ENCODE measurements around the gene SIX4.

SIX4 gene

DNA sequence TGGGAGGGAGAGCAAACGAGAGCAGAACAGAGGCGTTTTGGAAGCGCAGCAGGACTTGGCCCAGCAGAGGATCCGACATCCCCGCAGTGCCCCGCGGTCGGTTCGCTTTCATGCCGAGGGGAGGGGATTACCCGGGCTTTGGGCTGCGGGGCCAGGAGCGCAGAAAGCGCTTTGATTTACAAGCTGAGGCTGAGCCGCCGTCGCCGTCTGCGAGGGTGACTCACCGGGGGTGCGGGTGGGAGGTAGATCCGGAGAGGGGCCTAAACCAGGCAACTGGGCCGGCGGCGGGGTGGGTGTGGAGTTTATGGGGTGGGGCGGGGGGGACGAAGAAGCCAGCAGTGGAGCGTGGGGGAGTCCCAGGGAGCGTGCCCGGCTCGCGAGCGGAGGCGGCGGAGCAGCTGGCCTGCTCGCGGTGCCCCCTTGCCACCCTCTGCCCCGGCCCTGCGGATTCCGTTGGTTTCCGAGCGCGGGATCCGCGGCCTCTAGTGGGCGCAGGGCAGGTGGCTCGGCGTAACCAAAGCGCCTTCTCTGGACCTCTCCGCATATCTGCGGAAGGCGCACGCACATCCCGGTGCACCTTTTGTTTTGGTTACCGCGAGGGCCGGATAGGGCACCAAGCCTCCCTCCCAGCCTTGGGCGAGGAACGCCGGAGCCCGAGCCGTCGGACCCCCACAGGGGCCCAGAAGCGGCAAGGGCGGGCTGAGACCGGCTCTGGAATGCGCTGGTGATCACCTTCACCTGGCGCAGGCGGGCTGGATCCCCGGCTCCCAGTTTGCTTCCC, 2.6 kb downstream of the SIX4 start:
- peak in 1 of 2 donors; percentile 20 for DNase-seq

GRCh38 chr14:60720962-60721325, 3.2 kb downstream of the SIX4 start:
- DNase-seq: no peak

DNA sequence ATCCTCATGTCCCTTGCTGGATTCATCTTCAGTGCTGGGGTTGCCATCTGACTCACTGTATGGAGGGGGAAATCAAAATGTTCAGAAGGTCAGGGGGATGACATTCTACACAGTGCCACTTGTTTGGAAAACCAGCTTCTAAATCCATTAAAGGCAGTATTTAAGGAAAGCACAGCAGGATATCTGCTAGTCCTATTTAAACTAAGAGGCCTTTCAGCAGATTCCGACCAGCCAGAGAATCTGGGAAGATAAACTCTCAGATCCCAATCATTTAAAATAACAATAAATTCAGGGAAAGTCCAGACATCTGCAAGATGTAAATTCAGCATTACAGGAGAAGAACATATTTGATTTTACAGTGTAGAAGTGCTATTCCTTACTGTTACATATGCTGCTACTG, 3.8 kb downstream of the SIX4 start:
- no peak for DNase-seq

DNA sequence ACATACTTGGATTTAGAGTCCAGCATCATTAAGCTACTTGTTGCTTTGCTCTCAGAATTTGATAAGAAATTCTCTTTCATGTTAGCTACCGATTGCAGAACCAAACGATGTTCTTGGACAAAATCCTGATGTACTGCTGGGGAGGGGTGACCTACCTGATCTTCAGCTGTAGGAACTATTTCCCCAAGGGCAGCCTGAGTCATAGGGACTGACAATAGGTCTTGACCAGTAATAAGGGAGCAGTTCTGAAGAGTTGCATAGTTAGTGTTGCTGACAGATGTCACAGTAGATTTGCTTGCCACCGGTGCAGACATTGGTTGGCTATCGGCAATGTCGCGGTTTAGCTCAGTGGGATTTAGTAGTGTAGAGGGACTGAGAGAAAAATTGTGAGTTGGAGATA, 10.6 kb downstream of the SIX4 start:
- DNase-seq: no peak

DNA sequence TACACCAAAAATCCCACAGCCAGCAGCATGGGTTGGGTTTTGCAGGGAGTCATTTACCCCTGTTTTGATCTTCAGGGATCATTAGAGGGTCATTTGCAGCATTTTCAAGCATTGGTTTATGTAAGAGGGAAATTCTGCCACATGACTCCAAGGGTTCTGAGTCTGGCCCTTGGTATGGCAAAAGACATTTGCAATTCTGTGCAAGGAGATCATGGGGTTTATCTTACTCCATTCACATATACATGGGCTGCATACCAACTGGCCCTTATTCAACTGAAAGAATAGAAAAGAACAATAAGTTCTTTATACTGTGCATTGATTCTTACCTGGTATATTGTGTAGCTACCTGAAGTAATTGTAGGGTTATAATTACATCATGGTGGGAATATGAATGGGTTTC, 13.7 kb downstream of the SIX4 start:
- DNase-seq: no peak

GRCh38 chr14:60707858-60708257, 16.3 kb downstream of the SIX4 start:
- DNase-seq: no peak

- DNase-seq: no peak
Measured at GRCh38 chr14:60705100-60705499, 19.1 kb downstream of the SIX4 start.

DNA sequence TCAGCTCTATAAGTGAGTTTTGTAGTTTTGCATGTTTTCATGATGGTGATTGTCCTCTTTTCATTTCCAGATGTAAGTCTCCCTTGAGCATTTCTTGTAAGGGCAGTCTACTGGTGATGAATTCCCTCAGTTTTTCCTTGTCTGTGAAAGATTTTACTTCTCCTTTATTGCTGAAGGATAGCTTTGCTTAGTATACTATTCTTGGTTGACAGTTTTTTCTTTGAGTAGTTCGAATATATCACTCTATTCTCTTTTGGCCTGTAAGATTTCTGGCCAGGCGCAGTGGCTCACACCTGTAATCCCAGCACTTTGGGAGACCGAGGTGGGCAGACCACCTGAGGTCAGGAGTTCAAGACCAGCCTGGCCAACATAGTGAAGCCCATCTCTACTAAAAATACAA, 23.6 kb downstream of the SIX4 start:
- DNase-seq: no peak

GRCh38 chr14:60695327-60695726, 28.8 kb downstream of the SIX4 start:
- no peak for DNase-seq

DNA sequence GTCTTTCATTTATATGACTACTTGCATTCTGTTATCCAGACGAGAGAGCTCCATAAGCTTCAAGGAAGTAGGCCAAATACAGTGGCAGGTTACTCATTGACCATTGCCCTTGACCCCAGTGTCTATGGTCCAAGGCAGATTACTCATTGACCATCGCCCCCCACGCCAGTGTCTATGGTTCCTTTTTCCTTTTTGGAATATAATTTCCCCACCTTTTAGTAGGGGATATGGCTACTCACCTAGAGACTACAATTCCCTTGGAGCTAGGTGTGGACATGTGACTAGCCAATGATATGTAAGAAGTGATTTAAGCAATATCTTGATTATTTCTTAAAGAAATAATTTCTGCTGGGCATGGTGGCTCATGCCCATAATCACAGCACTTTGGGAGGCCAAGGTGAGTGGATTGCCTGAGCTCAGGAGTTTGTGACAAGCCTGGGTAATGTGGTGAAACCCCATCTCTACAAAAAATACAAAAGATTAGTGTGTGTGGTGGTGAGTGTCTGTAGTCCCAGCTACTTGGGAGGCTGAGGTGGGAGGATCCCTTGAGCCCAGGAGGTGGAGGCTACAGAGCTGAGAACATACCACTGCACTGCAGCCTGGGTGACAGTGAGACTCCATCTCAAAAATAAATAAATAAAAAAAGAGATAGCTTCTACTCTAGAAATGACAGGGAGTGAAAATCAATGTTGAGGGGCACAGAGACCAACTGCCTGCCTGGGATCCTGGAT, 32.6 kb downstream of the SIX4 start:
- DNase-seq: no peak

GRCh38 chr14:60686865-60687264, 37.3 kb downstream of the SIX4 start:
- no peak for DNase-seq

DNA sequence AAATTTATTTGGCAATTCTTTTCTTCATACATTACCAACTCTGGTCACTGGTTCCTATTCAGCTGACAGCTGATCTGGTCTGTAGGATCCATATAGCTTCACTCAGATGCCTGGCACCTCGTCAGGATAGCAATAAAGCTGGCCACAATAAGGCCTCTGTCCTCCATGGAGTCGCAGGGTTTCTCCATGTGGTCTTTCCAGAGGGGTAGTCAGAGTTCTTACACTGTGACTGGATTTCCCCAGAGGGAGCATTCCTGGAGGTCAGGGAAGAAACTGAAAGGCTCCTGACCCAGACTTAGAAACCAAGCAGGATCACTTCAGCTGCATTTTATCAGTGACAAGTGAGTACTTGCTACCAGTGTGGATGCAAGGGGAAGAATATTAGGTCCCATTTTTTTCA, 39.9 kb downstream of the SIX4 start:
- DNase-seq: no peak

DNA sequence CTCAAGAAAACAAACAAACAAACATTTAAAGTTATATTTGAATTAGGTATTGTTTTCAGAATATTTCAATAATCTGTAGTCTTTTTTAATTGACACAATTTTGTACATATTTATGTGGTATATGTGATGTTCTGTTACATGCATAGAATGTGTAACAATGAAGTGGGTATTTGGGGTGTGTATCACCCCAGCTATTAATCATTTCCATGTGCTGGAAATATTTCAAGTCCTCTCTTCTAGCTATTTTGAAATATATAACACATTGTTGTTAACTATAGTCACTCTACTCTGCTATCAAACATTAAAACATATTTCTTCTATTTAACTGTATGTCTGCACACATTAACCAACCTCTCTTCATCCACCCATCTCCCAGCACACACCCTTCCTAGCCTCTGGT, 42.9 kb downstream of the SIX4 start:
- no peak for DNase-seq

GRCh38 chr14:60680511-60680910, 43.6 kb downstream of the SIX4 start:
- no peak for DNase-seq

DNA sequence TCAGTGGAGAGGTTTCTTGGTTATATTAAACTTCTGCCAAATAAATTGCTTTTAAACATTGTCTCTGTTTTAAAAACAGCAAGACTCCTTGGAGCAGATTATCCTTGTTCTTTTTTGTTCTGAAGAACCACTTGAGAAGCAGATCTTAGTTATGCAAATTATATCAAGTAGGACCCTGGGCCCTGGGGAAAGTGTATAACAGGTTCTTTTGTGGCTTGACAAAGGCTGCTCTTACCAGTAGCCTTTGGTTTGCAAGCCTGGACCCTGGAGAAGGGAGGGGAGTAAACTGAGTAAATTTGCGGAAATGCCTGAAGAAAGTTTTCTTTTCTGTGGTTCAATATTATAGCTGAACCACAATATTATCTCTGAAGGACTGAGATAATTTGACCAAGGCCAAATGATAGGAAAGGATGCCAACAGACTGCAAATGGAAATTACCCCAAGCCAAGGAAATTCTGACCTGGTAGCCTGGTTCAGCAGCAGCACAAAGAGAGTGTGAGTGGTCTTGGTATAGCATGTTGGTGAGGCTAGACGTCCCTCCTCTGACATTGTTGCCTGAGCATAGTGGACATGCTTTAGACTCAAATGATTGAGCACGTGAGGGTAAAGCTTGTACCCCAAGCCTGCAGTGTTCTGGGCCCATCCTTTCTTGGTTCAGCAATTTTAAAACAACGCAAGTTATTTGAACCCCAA, 44.4 kb downstream of the SIX4 start:
- DNase-seq: no peak

DNA sequence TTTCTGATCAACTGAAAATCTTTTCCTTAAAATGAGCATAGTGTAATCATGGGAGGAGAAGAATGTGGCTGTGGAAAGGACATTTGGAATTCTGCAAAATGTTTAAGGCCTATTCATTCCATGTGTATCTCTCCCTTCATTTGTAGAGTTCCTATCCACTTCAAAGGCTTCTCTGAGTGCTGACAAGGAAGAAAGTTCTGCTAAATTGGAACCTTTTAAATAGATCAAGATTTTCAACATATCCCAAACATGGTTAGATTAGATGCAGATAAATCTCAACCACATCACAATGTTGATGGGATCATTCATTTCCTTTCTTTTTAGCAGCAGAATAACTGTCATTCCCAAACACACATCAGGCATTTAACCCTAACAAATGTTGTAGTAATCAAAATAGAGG, 46.5 kb downstream of the SIX4 start:
- DNase-seq: no peak

DNA sequence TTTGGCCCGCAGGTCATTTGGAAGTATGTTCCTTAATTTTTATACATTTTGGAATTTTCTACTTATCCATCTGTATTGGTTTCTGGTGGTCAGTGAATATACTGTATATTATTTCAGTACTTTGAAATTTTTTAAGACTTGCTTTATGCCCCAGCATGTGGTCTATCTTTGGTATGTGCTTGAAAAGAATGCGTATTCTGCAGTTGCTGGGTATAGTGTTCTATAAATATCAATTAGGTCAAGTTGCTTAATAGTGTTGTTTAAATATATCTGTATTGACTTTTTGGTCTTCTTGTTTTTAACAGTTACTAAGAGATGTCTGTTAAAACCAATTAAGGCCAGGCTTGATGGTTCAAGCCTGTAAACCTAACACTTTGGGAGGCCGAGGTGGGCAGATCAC, 53.2 kb downstream of the SIX4 start:
- DNase-seq: no peak

DNA sequence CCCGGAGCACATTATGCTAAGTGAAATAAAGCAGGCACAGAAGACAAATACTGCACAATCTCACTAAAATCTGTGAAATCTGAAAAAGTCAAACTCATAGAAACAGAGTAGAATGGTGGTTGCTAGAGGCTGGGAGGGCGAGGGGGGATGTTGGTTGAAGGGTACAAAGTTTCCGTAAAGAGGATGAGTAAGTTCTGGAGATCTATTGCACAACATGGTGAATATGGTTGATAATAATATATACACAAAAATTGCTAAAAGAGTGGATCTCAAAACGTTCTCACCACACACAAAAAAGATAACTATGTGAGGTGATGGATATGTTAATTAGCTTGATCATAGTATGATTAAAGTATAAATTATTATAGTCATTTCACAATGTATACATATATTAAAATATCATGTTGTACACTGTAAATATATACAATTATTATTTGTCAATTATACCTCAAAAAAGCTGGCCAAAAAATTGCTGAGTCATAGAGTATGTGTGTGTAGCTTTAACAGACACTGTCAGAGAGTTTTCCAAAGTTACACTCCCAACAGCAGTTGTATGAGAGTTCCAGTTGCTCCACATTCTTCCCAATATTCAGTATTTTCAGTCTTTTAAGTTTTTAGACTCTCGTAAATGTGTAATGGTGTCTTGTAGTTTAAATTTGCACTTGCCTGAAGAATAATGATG, 55.6 kb downstream of the SIX4 start:
- no peak for DNase-seq

- DNase-seq: no peak
Measured at GRCh38 chr14:60665177-60665550, 59.0 kb downstream of the SIX4 start.

DNA sequence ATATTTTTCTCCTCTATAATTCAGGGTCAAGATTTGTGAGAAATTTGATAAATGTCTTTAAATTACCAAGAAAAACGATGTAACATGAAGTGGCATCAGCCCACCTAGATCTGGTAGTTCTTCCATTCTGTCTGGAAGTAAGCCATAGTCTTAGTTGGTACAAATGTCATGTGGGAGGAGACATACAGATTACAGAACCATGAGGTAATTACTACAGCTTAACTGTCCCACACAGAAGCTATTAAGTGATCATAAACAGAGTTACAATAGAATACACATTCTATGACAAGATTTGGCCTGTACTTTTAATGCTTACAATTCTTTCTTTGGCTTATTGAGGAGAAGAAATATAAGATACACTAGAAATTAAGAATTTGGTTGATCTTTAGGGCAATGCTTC, 61.2 kb downstream of the SIX4 start:
- no peak for DNase-seq

DNA sequence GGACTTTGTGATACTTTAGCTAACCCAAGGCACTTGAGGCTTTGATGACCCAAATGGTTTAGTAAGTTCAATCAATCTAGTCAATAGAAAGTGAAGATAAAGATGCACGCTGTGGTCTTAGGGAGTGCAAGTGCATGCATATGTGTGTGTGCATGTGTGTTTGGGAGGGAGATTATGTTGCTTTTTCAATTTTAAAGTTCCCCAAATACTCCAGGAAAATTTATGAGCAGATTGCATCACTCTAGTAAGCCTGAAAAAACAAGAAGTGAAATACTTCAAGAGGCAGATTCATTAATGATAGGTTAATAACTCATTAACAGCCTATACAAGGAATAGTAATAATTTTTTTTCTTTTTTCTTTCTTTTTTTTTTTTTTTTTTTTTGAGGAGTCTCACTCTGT, 62.4 kb downstream of the SIX4 start:
- no peak for DNase-seq
